ENCODE results near the gene TTYH2. TPM values are rescaled to one million over a fixed set of nuclear protein-coding genes. Genes with fewer than 3 reads are reported as not detected.
A peak's percentile ranks its signal among the peaks of the same experiment; 100 is the strongest.

Gene TTYH2
- total RNA-seq, 1 donor from 2014 or later: 12.4 TPM

- TF ChIP-seq, protein P1, sequence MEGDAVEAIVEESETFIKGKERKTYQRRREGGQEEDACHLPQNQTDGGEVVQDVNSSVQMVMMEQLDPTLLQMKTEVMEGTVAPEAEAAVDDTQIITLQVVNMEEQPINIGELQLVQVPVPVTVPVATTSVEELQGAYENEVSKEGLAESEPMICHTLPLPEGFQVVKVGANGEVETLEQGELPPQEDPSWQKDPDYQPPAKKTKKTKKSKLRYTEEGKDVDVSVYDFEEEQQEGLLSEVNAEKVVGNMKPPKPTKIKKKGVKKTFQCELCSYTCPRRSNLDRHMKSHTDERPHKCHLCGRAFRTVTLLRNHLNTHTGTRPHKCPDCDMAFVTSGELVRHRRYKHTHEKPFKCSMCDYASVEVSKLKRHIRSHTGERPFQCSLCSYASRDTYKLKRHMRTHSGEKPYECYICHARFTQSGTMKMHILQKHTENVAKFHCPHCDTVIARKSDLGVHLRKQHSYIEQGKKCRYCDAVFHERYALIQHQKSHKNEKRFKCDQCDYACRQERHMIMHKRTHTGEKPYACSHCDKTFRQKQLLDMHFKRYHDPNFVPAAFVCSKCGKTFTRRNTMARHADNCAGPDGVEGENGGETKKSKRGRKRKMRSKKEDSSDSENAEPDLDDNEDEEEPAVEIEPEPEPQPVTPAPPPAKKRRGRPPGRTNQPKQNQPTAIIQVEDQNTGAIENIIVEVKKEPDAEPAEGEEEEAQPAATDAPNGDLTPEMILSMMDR (conservative IDR thresholded peaks at IDR 0.05): no peak
- Mint-ChIP-seq H3K27me3 (peaks cover 28% of the 10 kb centered on the region), H3K4me3 (no peak overlapping the region), H3K9me3 (no peaks in the 10 kb centered on the region), H3K4me1 (ENCODE audit: unreplicated experiment) (peaks cover 32% of the 10 kb centered on the region), H3K36me3 (no peaks in the 10 kb centered on the region), H3K27ac (no peak overlapping the region)
- no peak for DNase-seq (ENCODE audit: extremely low spot score, unreplicated experiment)
Measured at GRCh38 chr17:74270333-74270732, 57.0 kb downstream of the TTYH2 start.

DNA sequence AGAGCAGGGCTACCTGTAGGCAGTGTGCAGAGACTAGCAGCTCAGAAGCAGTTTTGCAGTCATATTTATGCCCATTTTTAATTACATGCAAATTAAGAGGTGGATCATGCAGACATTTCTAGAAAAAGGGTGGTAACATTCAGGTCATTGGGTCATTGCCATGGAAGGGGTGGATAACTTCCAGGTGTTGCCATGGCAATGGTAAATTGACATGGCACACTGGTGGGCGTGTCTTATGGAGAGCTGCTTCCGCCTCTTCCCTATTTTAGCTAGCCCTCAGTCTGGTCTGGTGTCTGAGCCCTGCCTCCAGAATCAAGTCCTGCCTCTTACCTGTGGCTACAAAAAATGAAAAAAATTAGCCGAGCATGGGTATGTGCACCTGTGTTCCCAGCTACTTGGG, 57.9 kb downstream of the TTYH2 start:
- Mint-ChIP-seq H3K9me3 (no peaks in the 10 kb centered on the region), H3K27ac (no peak overlapping the region), H3K27me3 (peaks cover 37% of the 10 kb centered on the region), H3K4me1 (ENCODE audit: unreplicated experiment) (peaks cover 33% of the 10 kb centered on the region), H3K4me3 (no peak overlapping the region), H3K36me3 (no peaks in the 10 kb centered on the region)
- TF ChIP-seq, protein P1 (conservative IDR thresholded peaks at IDR 0.05): no peak
- DNase-seq (ENCODE audit: extremely low spot score, unreplicated experiment): no peak

DNA sequence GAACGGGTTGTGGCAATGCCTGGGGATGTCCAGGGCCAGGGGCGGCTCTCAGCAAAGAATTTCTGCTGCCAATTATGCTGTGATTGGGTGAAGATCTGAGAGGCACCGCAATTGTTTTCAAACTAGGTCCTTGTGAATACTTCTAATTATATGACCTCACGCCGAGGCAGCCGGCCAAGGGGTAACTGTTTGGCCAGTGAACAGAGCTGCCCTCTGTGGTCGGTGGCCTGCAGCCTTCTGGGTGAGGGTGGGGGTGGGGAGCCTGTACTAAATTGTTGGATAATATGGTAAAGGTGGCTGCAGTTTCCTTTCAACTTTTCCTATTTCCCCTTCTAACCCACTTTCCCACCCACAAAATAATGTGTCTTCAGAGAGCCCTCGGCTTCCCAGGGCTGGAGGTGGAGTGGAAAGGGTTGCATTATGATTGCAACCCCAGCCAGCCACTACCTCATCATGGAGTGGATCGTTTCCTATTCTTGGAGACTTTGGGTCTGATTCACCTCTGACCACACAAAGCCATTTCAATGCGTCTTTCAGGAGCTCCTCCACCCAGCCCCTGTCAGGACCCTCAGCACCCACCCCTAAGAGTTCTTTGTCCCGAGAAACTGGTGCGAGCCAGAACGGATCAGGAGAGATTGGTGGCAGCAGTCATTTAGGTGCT, 58.7 kb downstream of the TTYH2 start:
- TF ChIP-seq, protein P1 (conservative IDR thresholded peaks at IDR 0.05): no peak
- no peak for DNase-seq (ENCODE audit: extremely low spot score, unreplicated experiment)
- H3K27me3 Mint-ChIP-seq: peaks cover 40% of the 10 kb centered on the region
- H3K4me1 Mint-ChIP-seq (ENCODE audit: unreplicated experiment): peaks cover 39% of the 10 kb centered on the region
- no peaks in the 10 kb centered on the region for H3K36me3 Mint-ChIP-seq
- H3K4me3 Mint-ChIP-seq: peak overlapping the region; percentile 0
- no peaks in the 10 kb centered on the region for H3K9me3 Mint-ChIP-seq
- no peak overlapping the region for H3K27ac Mint-ChIP-seq

DNA sequence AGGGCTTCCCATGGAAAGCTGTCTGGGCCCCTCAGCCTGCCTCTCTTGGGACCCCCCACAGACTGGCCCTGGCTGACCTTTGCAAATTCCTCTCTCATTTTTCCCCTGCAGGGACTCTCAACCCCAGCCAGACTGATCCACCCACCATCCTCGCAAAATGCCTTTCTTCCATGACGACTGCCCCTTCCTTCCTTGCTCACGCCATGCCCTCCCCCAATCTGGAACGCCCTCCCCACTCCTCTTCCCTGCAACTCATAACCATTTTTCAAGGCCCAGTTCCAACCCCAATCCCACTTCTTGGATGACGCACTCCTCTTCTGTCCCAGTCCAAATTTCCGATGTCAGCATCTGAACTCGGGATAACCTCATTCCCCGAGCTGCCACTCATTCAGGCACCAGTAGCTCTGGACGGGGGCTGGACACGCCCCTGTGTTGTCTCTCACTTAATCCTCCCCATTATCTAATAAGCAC, 59.4 kb downstream of the TTYH2 start:
- TF ChIP-seq, protein P1 (conservative IDR thresholded peaks at IDR 0.05): no peak
- no peaks in the 10 kb centered on the region for H3K9me3 Mint-ChIP-seq
- H3K27ac Mint-ChIP-seq: peak overlapping the region; percentile 23
- DNase-seq (ENCODE audit: extremely low spot score, unreplicated experiment): no peak
- peaks cover 40% of the 10 kb centered on the region for H3K27me3 Mint-ChIP-seq
- no peaks in the 10 kb centered on the region for H3K36me3 Mint-ChIP-seq
- peak overlapping the region; percentile 35 for H3K4me3 Mint-ChIP-seq
- H3K4me1 Mint-ChIP-seq (ENCODE audit: unreplicated experiment): peaks cover 39% of the 10 kb centered on the region

- H3K27me3 Mint-ChIP-seq: peaks cover 40% of the 10 kb centered on the region
- TF ChIP-seq, protein P1 (conservative IDR thresholded peaks at IDR 0.05): no peak
- no peaks in the 10 kb centered on the region for H3K36me3 Mint-ChIP-seq
- peak within 1 kb of the TSS; percentile 21 for H3K27ac Mint-ChIP-seq
- H3K9me3 Mint-ChIP-seq: no peaks in the 10 kb centered on the region
- H3K4me1 Mint-ChIP-seq (ENCODE audit: unreplicated experiment): peaks cover 39% of the 10 kb centered on the region
- H3K4me3 Mint-ChIP-seq: peak within 1 kb of the TSS; percentile 74
- DNase-seq (ENCODE audit: extremely low spot score, unreplicated experiment): no peak
Measured at GRCh38 chr17:74274060-74274708, 60.8 kb downstream of the TTYH2 start, which contains the start of gene DNAI2. TSS of gene DNAI2 (plus strand) at chr17:74274234. CDS start at chr17:74281818, 7,584 bp downstream.

All from type B pancreatic cell (in vitro differentiated cells).